HL-60 (cell line): ENCODE measurements around the gene KIR3DL1.
"Not testable (repeated sequence)": the region's sequence is repeated elsewhere in the genome, so short reads cannot be mapped to it uniquely, and the experiment has no call there.

Experiments used
- POLR2AphosphoS5 ChIP-seq: IDR thresholded peaks from 2 replicates; pipeline ENCODE4 v1.6.1; 2012; ENCODE audit warnings: low read depth
- SPI1 ChIP-seq: IDR thresholded peaks from 2 replicates; pipeline ENCODE4 v1.6.1; 2012; ENCODE audit warnings: low read depth, mild to moderate bottlenecking, borderline replicate concordance
- TF ChIP-seq, protein P1 (sequence below): IDR thresholded peaks from one replicate; pipeline ENCODE4 v1.5.1; 2011; ENCODE audit warnings: low read length, control low read depth, inconsistent platforms; ENCODE audit not compliant: insufficient read depth
- TF ChIP-seq, protein P2 (sequence below): IDR thresholded peaks from 2 replicates; pipeline ENCODE4 v1.6.1; 2012; ENCODE audit warnings: low read depth; ENCODE audit not compliant: insufficient replicate concordance

DNA sequence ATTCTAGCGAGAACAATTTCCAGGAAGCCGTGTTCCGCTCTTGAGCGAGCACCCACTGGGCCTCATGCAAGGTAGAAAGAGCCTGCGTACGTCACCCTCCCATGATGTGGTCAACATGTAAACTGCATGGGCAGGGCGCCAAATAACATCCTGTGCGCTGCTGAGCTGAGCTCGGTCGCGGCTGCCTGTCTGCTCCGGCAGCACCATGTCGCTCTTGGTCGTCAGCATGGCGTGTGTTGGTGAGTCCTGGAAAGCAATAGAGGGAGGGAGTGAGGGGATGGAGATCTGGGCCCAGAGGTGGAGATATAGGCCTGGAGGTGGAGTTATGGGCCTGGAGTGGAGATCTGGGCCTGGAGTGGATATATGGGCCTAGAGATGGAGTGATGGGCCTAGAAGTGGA lies 46.6 kb upstream of the KIR3DL1 start, which contains the start of gene KIR2DL1:
- TF ChIP-seq, protein P1, sequence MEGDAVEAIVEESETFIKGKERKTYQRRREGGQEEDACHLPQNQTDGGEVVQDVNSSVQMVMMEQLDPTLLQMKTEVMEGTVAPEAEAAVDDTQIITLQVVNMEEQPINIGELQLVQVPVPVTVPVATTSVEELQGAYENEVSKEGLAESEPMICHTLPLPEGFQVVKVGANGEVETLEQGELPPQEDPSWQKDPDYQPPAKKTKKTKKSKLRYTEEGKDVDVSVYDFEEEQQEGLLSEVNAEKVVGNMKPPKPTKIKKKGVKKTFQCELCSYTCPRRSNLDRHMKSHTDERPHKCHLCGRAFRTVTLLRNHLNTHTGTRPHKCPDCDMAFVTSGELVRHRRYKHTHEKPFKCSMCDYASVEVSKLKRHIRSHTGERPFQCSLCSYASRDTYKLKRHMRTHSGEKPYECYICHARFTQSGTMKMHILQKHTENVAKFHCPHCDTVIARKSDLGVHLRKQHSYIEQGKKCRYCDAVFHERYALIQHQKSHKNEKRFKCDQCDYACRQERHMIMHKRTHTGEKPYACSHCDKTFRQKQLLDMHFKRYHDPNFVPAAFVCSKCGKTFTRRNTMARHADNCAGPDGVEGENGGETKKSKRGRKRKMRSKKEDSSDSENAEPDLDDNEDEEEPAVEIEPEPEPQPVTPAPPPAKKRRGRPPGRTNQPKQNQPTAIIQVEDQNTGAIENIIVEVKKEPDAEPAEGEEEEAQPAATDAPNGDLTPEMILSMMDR = not testable (repeated sequence)
- TF ChIP-seq, protein P2, sequence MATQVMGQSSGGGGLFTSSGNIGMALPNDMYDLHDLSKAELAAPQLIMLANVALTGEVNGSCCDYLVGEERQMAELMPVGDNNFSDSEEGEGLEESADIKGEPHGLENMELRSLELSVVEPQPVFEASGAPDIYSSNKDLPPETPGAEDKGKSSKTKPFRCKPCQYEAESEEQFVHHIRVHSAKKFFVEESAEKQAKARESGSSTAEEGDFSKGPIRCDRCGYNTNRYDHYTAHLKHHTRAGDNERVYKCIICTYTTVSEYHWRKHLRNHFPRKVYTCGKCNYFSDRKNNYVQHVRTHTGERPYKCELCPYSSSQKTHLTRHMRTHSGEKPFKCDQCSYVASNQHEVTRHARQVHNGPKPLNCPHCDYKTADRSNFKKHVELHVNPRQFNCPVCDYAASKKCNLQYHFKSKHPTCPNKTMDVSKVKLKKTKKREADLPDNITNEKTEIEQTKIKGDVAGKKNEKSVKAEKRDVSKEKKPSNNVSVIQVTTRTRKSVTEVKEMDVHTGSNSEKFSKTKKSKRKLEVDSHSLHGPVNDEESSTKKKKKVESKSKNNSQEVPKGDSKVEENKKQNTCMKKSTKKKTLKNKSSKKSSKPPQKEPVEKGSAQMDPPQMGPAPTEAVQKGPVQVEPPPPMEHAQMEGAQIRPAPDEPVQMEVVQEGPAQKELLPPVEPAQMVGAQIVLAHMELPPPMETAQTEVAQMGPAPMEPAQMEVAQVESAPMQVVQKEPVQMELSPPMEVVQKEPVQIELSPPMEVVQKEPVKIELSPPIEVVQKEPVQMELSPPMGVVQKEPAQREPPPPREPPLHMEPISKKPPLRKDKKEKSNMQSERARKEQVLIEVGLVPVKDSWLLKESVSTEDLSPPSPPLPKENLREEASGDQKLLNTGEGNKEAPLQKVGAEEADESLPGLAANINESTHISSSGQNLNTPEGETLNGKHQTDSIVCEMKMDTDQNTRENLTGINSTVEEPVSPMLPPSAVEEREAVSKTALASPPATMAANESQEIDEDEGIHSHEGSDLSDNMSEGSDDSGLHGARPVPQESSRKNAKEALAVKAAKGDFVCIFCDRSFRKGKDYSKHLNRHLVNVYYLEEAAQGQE = not testable (repeated sequence)
- not testable (repeated sequence) for TF ChIP-seq SPI1, POLR2AphosphoS5
